K562 (cell line): ENCODE data around the gene EZH1. TPM values are rescaled to one million over a fixed set of nuclear protein-coding genes. Genes with fewer than 3 reads are reported as not detected.

ENCODE experiments used
- BCOR ChIP-seq: fragments of 450-650 bp; IDR thresholded peaks from 2 replicates; pipeline ENCODE4 v1.6.1; 2016
- CCAR2 ChIP-seq: fragments of 200-400 bp; formaldehyde crosslinking; IDR thresholded peaks from 2 replicates; pipeline ENCODE4 v1.6.1; 2017; ENCODE audit warnings: mild to moderate bottlenecking, low read depth, low read length
- CHD1 ChIP-seq: fragments of 200-600 bp; sonication (generic); IDR thresholded peaks from one replicate; pipeline ENCODE4 v1.6.1; 2012; ENCODE audit warnings: mild to moderate bottlenecking, moderate library complexity, low read length, inconsistent platforms
- DPF2 ChIP-seq: fragments of 450-650 bp; IDR thresholded peaks from 2 replicates; pipeline ENCODE4 v1.6.1; 2016
- E2F6 ChIP-seq, 2 experiments: IDR thresholded peaks; 2 replicates each; pipeline ENCODE4 v1.6.1; 2011; ENCODE audit warnings: borderline replicate concordance in 1 of 2, control low read depth in 1 of 2, low read depth in 1 of 2, low read length in 1 of 2, mild to moderate bottlenecking in 1 of 2, mixed read lengths in 1 of 2, moderate library complexity in 1 of 2; ENCODE audit not compliant: insufficient read depth in 1 of 2, insufficient read length in 1 of 2, poor library complexity in 1 of 2, severe bottlenecking in 1 of 2; ENCODE audit errors: extremely low read depth in 1 of 2
- EZH2 ChIP-seq: IDR thresholded peaks from 2 replicates; pipeline ENCODE4 v1.6.1; 2012; ENCODE audit warnings: low read depth, mild to moderate bottlenecking, inconsistent platforms, low read length, borderline replicate concordance
- HDAC3 ChIP-seq: fragments of 450-650 bp; IDR thresholded peaks from 2 replicates; pipeline ENCODE4 v1.6.1; 2018; ENCODE audit warnings: borderline replicate concordance, mild to moderate bottlenecking, moderate library complexity; ENCODE audit not compliant: partially characterized antibody
- KLF10 ChIP-seq: fragments of 250-450 bp; sonication (Bioruptor Pico); IDR thresholded peaks from 2 replicates; pipeline ENCODE4 v1.6.1; 2021; ENCODE audit warnings: matching md5 sums
- MEF2D ChIP-seq: conservative IDR thresholded peaks from 2 replicates; pipeline ENCODE4 v1.6.1; 2016; ENCODE audit warnings: low read depth, missing genetic modification characterization, missing compliant biosample characterization
- NCOA1 ChIP-seq: fragments of 450-650 bp; IDR thresholded peaks from 2 replicates; pipeline ENCODE4 v1.6.1; 2016; ENCODE audit warnings: low read depth
- NCOA6 ChIP-seq: fragments of 450-650 bp; IDR thresholded peaks from 2 replicates; pipeline ENCODE4 v1.6.1; 2017; ENCODE audit warnings: mild to moderate bottlenecking
- NELFE ChIP-seq: IDR thresholded peaks from 2 replicates; pipeline ENCODE4 v1.6.1; 2011; ENCODE audit warnings: mild to moderate bottlenecking; ENCODE audit not compliant: insufficient read depth, insufficient read length
- NFATC3 ChIP-seq: fragments of 450-650 bp; IDR thresholded peaks from 2 replicates; pipeline ENCODE4 v1.6.1; 2017; ENCODE audit warnings: mild to moderate bottlenecking
- NONO ChIP-seq, 2 experiments: fragments of 200-400 bp in 1 of 2; fragments of 450-650 bp in 1 of 2; formaldehyde crosslinking in 1 of 2; IDR thresholded peaks; 2 replicates each; pipeline ENCODE4 v1.6.1; 2017; ENCODE audit warnings: low read depth in 2 of 2, mild to moderate bottlenecking in 2 of 2, moderate library complexity in 2 of 2, low read length in 1 of 2
- RB1 ChIP-seq: fragments of 450-650 bp; IDR thresholded peaks from 2 replicates; pipeline ENCODE4 v1.6.1; 2017; ENCODE audit warnings: low read depth, mild to moderate bottlenecking
- RBM22 ChIP-seq: fragments of 200-400 bp; formaldehyde crosslinking; IDR thresholded peaks from 2 replicates; pipeline ENCODE4 v1.6.1; 2018; ENCODE audit warnings: low read length, low read depth; ENCODE audit not compliant: poor library complexity, severe bottlenecking
- SNAPC5 ChIP-seq: fragments of 250-450 bp; sonication (Bioruptor Pico); IDR thresholded peaks from 2 replicates; pipeline ENCODE4 v1.8.0; 2021; ENCODE audit warnings: moderate library complexity, mild to moderate bottlenecking, inconsistent platforms
- TBL1XR1 ChIP-seq, 2 experiments: IDR thresholded peaks; 2 replicates each; pipeline ENCODE4 v1.6.1; 2012; ENCODE audit warnings: improper control_type of control experiment in 2 of 2, low read length in 2 of 2, mild to moderate bottlenecking in 1 of 2
- TEAD4 ChIP-seq, 2 experiments: sonication (generic) in 1 of 2; formaldehyde crosslinking in 1 of 2; IDR thresholded peaks; 2 replicates each; pipeline versions ENCODE4 v1.6.1 to v1.8.0; 2012 to 2022; ENCODE audit warnings: borderline replicate concordance in 1 of 2, inconsistent platforms in 1 of 2, low read length in 1 of 2, mild to moderate bottlenecking in 1 of 2, missing genetic modification reagents in 1 of 2
- ZFP36 ChIP-seq: fragments of 150-350 bp; IDR thresholded peaks from 2 replicates; pipeline ENCODE4 v1.6.1; 2018; ENCODE audit warnings: low read length, low read depth; ENCODE audit not compliant: partially characterized antibody
- ZNF121 ChIP-seq: sonication (generic); formaldehyde crosslinking; conservative IDR thresholded peaks from 2 replicates; pipeline ENCODE4 v1.8.0; 2022; ENCODE audit warnings: missing genetic modification reagents
- ZNF518B ChIP-seq: fragments of 250-450 bp; sonication (Bioruptor Pico); IDR thresholded peaks from 2 replicates; pipeline ENCODE4 v1.5.0; 2021; ENCODE audit warnings: mild to moderate bottlenecking, moderate library complexity
- polyA plus RNA-seq, 8 experiments: library from polyadenylated mRNA; depleted of rRNA in 4 of 8; stranded (reverse) in 5 of 8; unstranded in 3 of 8; fragments of >200 nt; fragmentation: Nextera tagmentation in 2 of 8; fragmentation: Illumina TruSeq in 1 of 8; extraction: Ambion mirVana in 2 of 8; extraction: Trizol in 1 of 8; gene quantifications; 2 replicates each; pipeline versions ENCODE4 v1.2.1 to v1.2.3, GENCODE V29; 2011 to 2014; ENCODE audit warnings: inconsistent platforms in 1 of 8, missing spikeins in 1 of 8
- total RNA-seq, 7 experiments: library from RNA; depleted of rRNA in 6 of 7; stranded (reverse); fragments of >200 nt in 6 of 7; fragmentation: Illumina TruSeq in 2 of 7; extraction: Trizol in 2 of 7; gene quantifications; 2 replicates each; pipeline versions ENCODE4 v1.2.1 to v1.2.3, GENCODE V29; 2011 to 2021; ENCODE audit warnings: low replicate concordance in 1 of 7
- TF ChIP-seq, protein P1 (sequence below): conservative IDR thresholded peaks from 2 replicates; pipeline ENCODE4 v1.6.1; 2011; ENCODE audit warnings: low read depth, mild to moderate bottlenecking, low read length; ENCODE audit not compliant: control insufficient read depth

The EZH1 gene
- total and polyA plus RNA-seq, 9 of the 15 experiments (the other 6 are each of a cell fraction or from before 2014, with no cell fraction given): 8.6 to 40.8 (median 22.9) TPM

DNA sequence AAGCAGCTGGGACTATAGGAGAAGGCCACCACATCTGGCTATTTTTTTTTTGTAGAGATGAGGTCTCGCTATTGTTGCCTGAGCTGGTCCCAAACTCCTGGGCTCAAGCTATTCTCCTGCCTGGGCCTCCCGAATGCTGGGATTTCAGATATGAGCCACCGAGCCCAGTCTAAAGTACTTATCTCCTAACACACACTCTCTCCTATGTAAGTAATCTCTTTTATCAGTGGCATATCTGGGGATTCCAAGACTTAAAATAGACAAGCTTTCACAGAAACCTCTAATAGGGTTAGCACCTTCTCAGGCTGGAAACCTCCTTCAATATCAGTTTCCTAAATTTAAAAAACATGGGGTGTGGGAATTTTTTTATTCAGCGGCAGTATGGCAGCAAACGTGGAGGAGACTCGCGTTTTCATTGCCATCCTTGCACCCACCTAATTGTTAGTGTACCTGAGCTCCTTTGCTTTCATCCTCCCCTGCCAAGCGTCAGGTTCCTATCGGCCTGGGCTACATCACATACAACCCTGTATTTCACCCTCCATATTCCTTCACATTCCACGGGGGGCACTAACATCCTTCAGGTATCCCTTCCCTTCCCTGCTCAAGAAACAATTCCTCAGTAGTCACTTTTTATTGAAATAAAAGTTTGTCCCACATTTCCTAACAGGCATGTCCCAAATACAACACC, 1.1 kb downstream of the EZH1 start (continued):
- TF ChIP-seq TEAD4 (IDR thresholded peaks at IDR 0.05; ENCODE audit: low read length) (peak; percentile 94), TEAD4 (CRISPR knock-in tag; IDR thresholded peaks at IDR 0.05; ENCODE audit: borderline replicate concordance) (no peak), HDAC3 (peak; percentile 89), BCOR (peak; percentile 55; the same call in 1 of the 2 replicates), NONO (IDR thresholded peaks at IDR 0.05; ENCODE audit: low read depth in 2 of 2, low read length in 1 of 2) (peak in 1 of 2 experiments; percentile 57; a peak in 1 of 4 replicates), ZFP36 (no peak), E2F6 (IDR thresholded peaks at IDR 0.05; ENCODE audit: borderline replicate concordance in 1 of 2, extremely low read depth in 1 of 2, insufficient read depth in 1 of 2, insufficient read length in 1 of 2, low read depth in 1 of 2, low read length in 1 of 2, poor library complexity in 1 of 2, severe bottlenecking in 1 of 2) (no peak), RB1 (no peak), NELFE (no peak), CCAR2 (no peak), EZH2 (no peak), KLF10 (no peak), MEF2D (tag) (peak; percentile 94), RBM22 (no peak), CHD1 (no peak), SNAPC5 (CRISPR knock-in tag) (no peak), NFATC3 (no peak), DPF2 (peak; percentile 93), NCOA1 (peak; percentile 60; the same call in 1 of the 2 replicates), TBL1XR1 (IDR thresholded peaks at IDR 0.05; ENCODE audit: low read length in 2 of 2) (peak; percentile 61 to 89; a peak in 2 of 4 replicates), ZNF121 (CRISPR knock-in tag) (no peak), ZNF518B (CRISPR knock-in tag) (no peak), NCOA6 (0 out of 2 replicates have a peak, but pooled peaks have one; percentile 22)
- TF ChIP-seq, protein P1, sequence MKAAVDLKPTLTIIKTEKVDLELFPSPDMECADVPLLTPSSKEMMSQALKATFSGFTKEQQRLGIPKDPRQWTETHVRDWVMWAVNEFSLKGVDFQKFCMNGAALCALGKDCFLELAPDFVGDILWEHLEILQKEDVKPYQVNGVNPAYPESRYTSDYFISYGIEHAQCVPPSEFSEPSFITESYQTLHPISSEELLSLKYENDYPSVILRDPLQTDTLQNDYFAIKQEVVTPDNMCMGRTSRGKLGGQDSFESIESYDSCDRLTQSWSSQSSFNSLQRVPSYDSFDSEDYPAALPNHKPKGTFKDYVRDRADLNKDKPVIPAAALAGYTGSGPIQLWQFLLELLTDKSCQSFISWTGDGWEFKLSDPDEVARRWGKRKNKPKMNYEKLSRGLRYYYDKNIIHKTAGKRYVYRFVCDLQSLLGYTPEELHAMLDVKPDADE: no peak
